ENCODE measurements around the gene CAPN2.
"Not testable (repeated sequence)": the region's sequence is repeated elsewhere in the genome, so short reads cannot be mapped to it uniquely, and the experiment has no call there.

Gene CAPN2

GRCh38 chr1:223732993-223733798 is 20.9 kb downstream of the CAPN2 start:
- H2AFZ ChIP-seq (ENCODE audit: low read depth, low read length, severe bottlenecking): no peak overlapping the region
- no peaks in the 10 kb centered on the region for H3K79me2 ChIP-seq (ENCODE audit: insufficient read depth, low read length)
- no peak overlapping the region for H3K4me2 ChIP-seq (ENCODE audit: low read depth, low read length, poor library complexity, severe bottlenecking)
- H3K27ac ChIP-seq (ENCODE audit: low read depth, low read length): no peak overlapping the region
- H3K27me3 ChIP-seq (ENCODE audit: low read length): no peaks in the 10 kb centered on the region
- H3K9me2 ChIP-seq (replicated peaks; ENCODE audit: insufficient read depth, low read length): no peaks in the 10 kb centered on the region
- no peaks in the 10 kb centered on the region for H3F3A ChIP-seq (ENCODE audit: insufficient read depth)
- H4K20me1 ChIP-seq (ENCODE audit: low read depth, low read length): no peaks in the 10 kb centered on the region
- no peaks in the 10 kb centered on the region for H3K36me3 ChIP-seq (ENCODE audit: low read length)
- H3K4me3 ChIP-seq (ENCODE audit: insufficient read depth, low read length, poor library complexity, severe bottlenecking): no peak overlapping the region
- H3K9ac ChIP-seq (ENCODE audit: low read length): no peak overlapping the region
- TF ChIP-seq EZH2phosphoT487 (conservative IDR thresholded peaks at IDR 0.05; ENCODE audit: low read length): no peak
- TF ChIP-seq, protein P1, sequence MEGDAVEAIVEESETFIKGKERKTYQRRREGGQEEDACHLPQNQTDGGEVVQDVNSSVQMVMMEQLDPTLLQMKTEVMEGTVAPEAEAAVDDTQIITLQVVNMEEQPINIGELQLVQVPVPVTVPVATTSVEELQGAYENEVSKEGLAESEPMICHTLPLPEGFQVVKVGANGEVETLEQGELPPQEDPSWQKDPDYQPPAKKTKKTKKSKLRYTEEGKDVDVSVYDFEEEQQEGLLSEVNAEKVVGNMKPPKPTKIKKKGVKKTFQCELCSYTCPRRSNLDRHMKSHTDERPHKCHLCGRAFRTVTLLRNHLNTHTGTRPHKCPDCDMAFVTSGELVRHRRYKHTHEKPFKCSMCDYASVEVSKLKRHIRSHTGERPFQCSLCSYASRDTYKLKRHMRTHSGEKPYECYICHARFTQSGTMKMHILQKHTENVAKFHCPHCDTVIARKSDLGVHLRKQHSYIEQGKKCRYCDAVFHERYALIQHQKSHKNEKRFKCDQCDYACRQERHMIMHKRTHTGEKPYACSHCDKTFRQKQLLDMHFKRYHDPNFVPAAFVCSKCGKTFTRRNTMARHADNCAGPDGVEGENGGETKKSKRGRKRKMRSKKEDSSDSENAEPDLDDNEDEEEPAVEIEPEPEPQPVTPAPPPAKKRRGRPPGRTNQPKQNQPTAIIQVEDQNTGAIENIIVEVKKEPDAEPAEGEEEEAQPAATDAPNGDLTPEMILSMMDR (IDR thresholded peaks at IDR 0.05; ENCODE audit: insufficient read depth, low read length, poor library complexity, severe bottlenecking): no peak
- H3K9me3 ChIP-seq (ENCODE audit: insufficient read depth, low read length): no peaks in the 10 kb centered on the region

DNA sequence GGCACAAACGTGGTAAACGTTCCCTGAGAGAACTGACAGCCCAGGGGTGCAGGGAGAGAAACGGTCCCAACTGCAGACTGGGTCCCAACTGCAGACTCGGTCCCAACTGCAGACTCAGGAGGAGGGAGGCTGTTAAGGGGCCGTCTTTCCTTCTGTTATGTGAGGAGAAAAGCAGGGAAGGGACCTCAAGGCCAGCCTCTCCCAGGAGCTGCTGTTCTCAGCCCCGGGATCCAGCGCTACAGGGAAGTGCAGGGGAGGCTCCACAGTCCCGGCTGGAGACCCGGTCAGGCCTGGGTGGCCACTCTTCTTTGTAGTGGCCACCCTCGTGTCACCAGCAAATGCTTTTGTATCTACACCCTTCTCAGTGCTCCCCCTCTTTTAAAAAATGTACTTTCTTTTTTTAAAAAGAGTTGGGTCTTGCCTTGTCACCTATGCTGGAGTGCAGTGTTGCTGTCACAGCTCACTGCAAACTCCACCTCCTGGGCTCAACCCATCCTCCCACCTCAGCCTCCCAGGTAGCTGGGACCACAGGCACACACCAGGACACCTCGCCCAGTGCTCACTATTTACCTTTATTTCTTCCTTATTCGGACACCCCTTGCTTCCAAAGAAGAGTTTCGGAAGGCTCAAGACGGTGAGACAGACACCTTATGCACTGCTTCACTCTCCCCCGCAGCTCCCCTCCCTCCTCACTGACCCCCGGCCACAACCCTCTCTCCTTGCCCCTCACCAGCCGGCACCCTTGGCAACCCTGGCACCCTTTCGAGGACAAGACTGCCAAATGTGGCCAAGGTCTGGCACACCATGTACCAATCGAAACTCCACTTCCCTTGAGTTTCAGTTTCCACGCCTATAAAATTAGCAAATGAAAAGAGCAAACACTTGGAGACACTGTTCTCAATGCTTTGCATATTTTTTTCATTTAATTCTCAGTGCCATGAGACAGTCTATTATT is 21.8 kb downstream of the CAPN2 start:
- no peaks in the 10 kb centered on the region for H4K20me1 ChIP-seq (ENCODE audit: low read depth, low read length)
- TF ChIP-seq, protein P1 (IDR thresholded peaks at IDR 0.05; ENCODE audit: insufficient read depth, low read length, poor library complexity, severe bottlenecking): no peak
- no peak for TF ChIP-seq EZH2phosphoT487 (conservative IDR thresholded peaks at IDR 0.05; ENCODE audit: low read length)
- no peaks in the 10 kb centered on the region for H3F3A ChIP-seq (ENCODE audit: insufficient read depth)
- H3K79me2 ChIP-seq (ENCODE audit: insufficient read depth, low read length): no peaks in the 10 kb centered on the region
- H3K4me2 ChIP-seq (ENCODE audit: low read depth, low read length, poor library complexity, severe bottlenecking): no peak overlapping the region
- no peaks in the 10 kb centered on the region for H3K36me3 ChIP-seq (ENCODE audit: low read length)
- no peak overlapping the region for H3K9ac ChIP-seq (ENCODE audit: low read length)
- H3K27ac ChIP-seq (ENCODE audit: low read depth, low read length): no peak overlapping the region
- H3K9me2 ChIP-seq (replicated peaks; ENCODE audit: insufficient read depth, low read length): no peaks in the 10 kb centered on the region
- H3K27me3 ChIP-seq (ENCODE audit: low read length): no peaks in the 10 kb centered on the region
- H3K4me3 ChIP-seq (ENCODE audit: insufficient read depth, low read length, poor library complexity, severe bottlenecking): no peak overlapping the region
- no peaks in the 10 kb centered on the region for H3K9me3 ChIP-seq (ENCODE audit: insufficient read depth, low read length)
- no peak overlapping the region for H2AFZ ChIP-seq (ENCODE audit: low read depth, low read length, severe bottlenecking)

DNA sequence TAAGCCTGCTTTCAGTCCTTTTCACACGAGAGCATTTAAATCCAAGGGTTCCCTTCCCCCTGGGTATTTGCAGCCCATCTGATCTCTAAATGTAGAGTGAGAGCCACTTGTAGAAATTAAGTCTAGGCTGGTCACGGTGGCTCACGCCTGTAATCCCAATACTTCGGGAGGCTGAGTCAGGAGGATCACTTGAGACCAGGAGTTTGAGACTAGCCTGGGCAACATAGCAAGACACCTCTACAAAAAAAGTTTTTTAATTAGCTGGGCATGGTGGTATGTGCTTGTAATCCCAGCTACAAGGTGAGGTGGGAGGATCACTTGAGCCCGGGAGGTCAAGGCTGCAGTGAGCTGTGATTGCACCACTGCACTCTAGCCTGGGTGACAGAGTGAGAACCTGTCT is 24.3 kb downstream of the CAPN2 start:
- not testable (repeated sequence) for H3F3A ChIP-seq (ENCODE audit: insufficient read depth); H3K79me2 ChIP-seq (ENCODE audit: insufficient read depth, low read length); H3K9me2 ChIP-seq (replicated peaks; ENCODE audit: insufficient read depth, low read length); H3K9me3 ChIP-seq (ENCODE audit: insufficient read depth, low read length); H4K20me1 ChIP-seq (ENCODE audit: low read depth, low read length); H3K4me3 ChIP-seq (ENCODE audit: insufficient read depth, low read length, poor library complexity, severe bottlenecking); H2AFZ ChIP-seq (ENCODE audit: low read depth, low read length, severe bottlenecking); H3K27me3 ChIP-seq (ENCODE audit: low read length); H3K4me2 ChIP-seq (ENCODE audit: low read depth, low read length, poor library complexity, severe bottlenecking); H3K36me3 ChIP-seq (ENCODE audit: low read length); H3K27ac ChIP-seq (ENCODE audit: low read depth, low read length); H3K9ac ChIP-seq (ENCODE audit: low read length)

Measured in SU-DHL-6 (cell line).